GM12892 (cell line): Measurements from ENCODE around the gene MATCAP1.

Source experiments
- POLR2A ChIP-seq: IDR thresholded peaks from 2 replicates; pipeline ENCODE4 v1.6.1; 2011; ENCODE audit warnings: low read depth, low read length, control low read depth
- POLR2AphosphoS5 ChIP-seq: IDR thresholded peaks from 2 replicates; pipeline ENCODE4 v1.6.1; 2011; ENCODE audit warnings: low read depth, low read length, control low read depth
- TAF1 ChIP-seq: IDR thresholded peaks from 2 replicates; pipeline ENCODE4 v1.6.1; 2011; ENCODE audit warnings: low read depth, mild to moderate bottlenecking, control low read depth, low read length, borderline replicate concordance

GRCh38 chr16:67188323-67188722, 4.6 kb upstream of the MATCAP1 start:
- TF ChIP-seq POLR2A (no peak), POLR2AphosphoS5 (no peak), TAF1 (no peak)
